Measurements from ENCODE around the gene PPIL4.
"Not testable (repeated sequence)": the region's sequence is repeated elsewhere in the genome, so short reads cannot be mapped to it uniquely, and the experiment has no call there.

PPIL4 gene

GRCh38 chr6:149462712-149463111, 83.1 kb downstream of the PPIL4 start:
- DNase-seq (ENCODE audit: low read depth, low spot score); H3K27ac ChIP-seq: not testable (repeated sequence)

- DNase-seq (ENCODE audit: low read depth, low spot score), result no peak
- H3K27ac ChIP-seq, result no peak overlapping the region
These were observed 84.2 kb downstream of the PPIL4 start for GRCh38 chr6:149461670-149462069.

GRCh38 chr6:149460249-149460648, 85.6 kb downstream of the PPIL4 start:
- not testable (repeated sequence) for H3K27ac ChIP-seq; DNase-seq (ENCODE audit: low read depth, low spot score)

GRCh38 chr6:149459761-149460160, 86.1 kb downstream of the PPIL4 start:
- DNase-seq (ENCODE audit: low read depth, low spot score), result no peak
- H3K27ac ChIP-seq, result no peak overlapping the region

- no peak overlapping the region for H3K27ac ChIP-seq
- no peak for DNase-seq (ENCODE audit: low read depth, low spot score)
These were observed 87.0 kb downstream of the PPIL4 start for GRCh38 chr6:149458806-149459205.

- H3K27ac ChIP-seq, result no peak overlapping the region
- no peak for DNase-seq (ENCODE audit: low read depth, low spot score)
These were observed 87.6 kb downstream of the PPIL4 start for GRCh38 chr6:149458196-149458595.

- DNase-seq (ENCODE audit: low read depth, low spot score), result no peak
- H3K27ac ChIP-seq, result no peak overlapping the region
These were observed 88.4 kb downstream of the PPIL4 start for GRCh38 chr6:149457316-149457884.

- DNase-seq (ENCODE audit: low read depth, low spot score), result no peak
- no peak overlapping the region for H3K27ac ChIP-seq
These were observed 89.4 kb downstream of the PPIL4 start for GRCh38 chr6:149456311-149457021.

- H3K27ac ChIP-seq, result no peak overlapping the region
- no peak for DNase-seq (ENCODE audit: low read depth, low spot score)
These were observed 90.7 kb downstream of the PPIL4 start for GRCh38 chr6:149455031-149455732.

Measured in epithelial cell of prostate (primary cell).